Neural crest cell (in vitro differentiated cells): Measurements from ENCODE around the gene UBE2L3. TPM values are rescaled to one million over a fixed set of nuclear protein-coding genes. Genes with fewer than 3 reads are reported as not detected.
A peak's percentile ranks its signal among the peaks of the same experiment; 100 is the strongest.
"Not testable (repeated sequence)": the region's sequence is repeated elsewhere in the genome, so short reads cannot be mapped to it uniquely, and the experiment has no call there.

ENCODE experiments used
- DNase-seq: peaks from one replicate; pipeline ENCODE4 v3.0.0; 2021; ENCODE audit warnings: low read depth, mixed read lengths, low spot score
- H3K27ac Mint-ChIP-seq: one replicate; pipeline ENCODE4 v1.8.0; 2021; ENCODE audit warnings: mild to moderate bottlenecking, mixed read lengths; ENCODE audit not compliant: unreplicated experiment
- H3K27me3 Mint-ChIP-seq: 2 replicates; pipeline ENCODE4 v1.8.0; 2021; ENCODE audit warnings: low read depth, mild to moderate bottlenecking, mixed read lengths
- H3K36me3 Mint-ChIP-seq: 2 replicates; pipeline ENCODE4 v1.8.0; 2021; ENCODE audit warnings: low read depth, mild to moderate bottlenecking, mixed read lengths
- H3K4me1 Mint-ChIP-seq: 2 replicates; pipeline ENCODE4 v1.8.0; 2021; ENCODE audit warnings: mixed read lengths
- H3K4me3 Mint-ChIP-seq: one replicate; pipeline ENCODE4 v1.8.0; 2021; ENCODE audit warnings: mild to moderate bottlenecking, mixed read lengths
- H3K9me3 Mint-ChIP-seq: 2 replicates; pipeline ENCODE4 v1.8.0; 2021; ENCODE audit warnings: mixed read lengths
- CTCF ChIP-seq: fragments of 200-600 bp; sonication (generic); conservative IDR thresholded peaks from 2 replicates; pipeline ENCODE4 v1.5.0; 2021; ENCODE audit warnings: antibody characterized with exemption, mild to moderate bottlenecking
- total RNA-seq: library from RNA; stranded (reverse); gene quantifications from 2 replicates; pipeline ENCODE4 v1.2.1, GENCODE V29; 2021

The UBE2L3 gene
- total RNA-seq, 1 donor from 2014 or later = 76.9 TPM

- H3K4me3 Mint-ChIP-seq = no peak overlapping the region
- no peaks in the 10 kb centered on the region for H3K36me3 Mint-ChIP-seq
- H3K27me3 Mint-ChIP-seq = no peaks in the 10 kb centered on the region
- no peak for TF ChIP-seq CTCF
- peaks cover 5% of the 10 kb centered on the region for H3K4me1 Mint-ChIP-seq
- no peak for DNase-seq
- no peaks in the 10 kb centered on the region for H3K9me3 Mint-ChIP-seq
- H3K27ac Mint-ChIP-seq = no peak overlapping the region
These were observed 11.9 kb downstream of the UBE2L3 start for GRCh38 chr22:21579474-21579851.

- not testable (repeated sequence) for H3K4me3 Mint-ChIP-seq, H3K27ac Mint-ChIP-seq, H3K9me3 Mint-ChIP-seq, H3K27me3 Mint-ChIP-seq, H3K4me1 Mint-ChIP-seq, DNase-seq, H3K36me3 Mint-ChIP-seq
These were observed 13.1 kb downstream of the UBE2L3 start for GRCh38 chr22:21580623-21581007.

GRCh38 chr22:21581009-21581713, 13.6 kb downstream of the UBE2L3 start:
- H3K36me3 Mint-ChIP-seq, H3K27me3 Mint-ChIP-seq, H3K9me3 Mint-ChIP-seq, DNase-seq, H3K27ac Mint-ChIP-seq, H3K4me3 Mint-ChIP-seq: not testable (repeated sequence)
- peaks cover 10% of the 10 kb centered on the region for H3K4me1 Mint-ChIP-seq

- peak overlapping the region; percentile 48 for H3K27ac Mint-ChIP-seq
- no peak for DNase-seq
- H3K4me1 Mint-ChIP-seq = peaks cover 16% of the 10 kb centered on the region
- no peaks in the 10 kb centered on the region for H3K9me3 Mint-ChIP-seq
- no peaks in the 10 kb centered on the region for H3K36me3 Mint-ChIP-seq
- no peak for TF ChIP-seq CTCF
- no peak overlapping the region for H3K4me3 Mint-ChIP-seq
- H3K27me3 Mint-ChIP-seq = no peaks in the 10 kb centered on the region
These were observed 15.6 kb downstream of the UBE2L3 start for GRCh38 chr22:21582801-21583740.

- no peak for TF ChIP-seq CTCF
- Mint-ChIP-seq H3K27me3 (no peaks in the 10 kb centered on the region), H3K27ac (no peak overlapping the region), H3K4me3 (no peak overlapping the region), H3K36me3 (no peaks in the 10 kb centered on the region), H3K4me1 (peaks cover 23% of the 10 kb centered on the region), H3K9me3 (no peaks in the 10 kb centered on the region)
- no peak for DNase-seq
These were observed 17.9 kb downstream of the UBE2L3 start for GRCh38 chr22:21585389-21585788.

- Mint-ChIP-seq H3K4me3 (no peak overlapping the region), H3K9me3 (no peaks in the 10 kb centered on the region), H3K27ac (no peak overlapping the region), H3K27me3 (no peaks in the 10 kb centered on the region), H3K36me3 (no peaks in the 10 kb centered on the region), H3K4me1 (peaks cover 20% of the 10 kb centered on the region)
- TF ChIP-seq CTCF = no peak
- no peak for DNase-seq
These were observed 20.5 kb downstream of the UBE2L3 start for GRCh38 chr22:21587803-21588611.
